ENCODE results near the gene PKD2L1.
"Not testable (repeated sequence)": the region's sequence is repeated elsewhere in the genome, so short reads cannot be mapped to it uniquely, and the experiment has no call there.

The PKD2L1 gene

DNA sequence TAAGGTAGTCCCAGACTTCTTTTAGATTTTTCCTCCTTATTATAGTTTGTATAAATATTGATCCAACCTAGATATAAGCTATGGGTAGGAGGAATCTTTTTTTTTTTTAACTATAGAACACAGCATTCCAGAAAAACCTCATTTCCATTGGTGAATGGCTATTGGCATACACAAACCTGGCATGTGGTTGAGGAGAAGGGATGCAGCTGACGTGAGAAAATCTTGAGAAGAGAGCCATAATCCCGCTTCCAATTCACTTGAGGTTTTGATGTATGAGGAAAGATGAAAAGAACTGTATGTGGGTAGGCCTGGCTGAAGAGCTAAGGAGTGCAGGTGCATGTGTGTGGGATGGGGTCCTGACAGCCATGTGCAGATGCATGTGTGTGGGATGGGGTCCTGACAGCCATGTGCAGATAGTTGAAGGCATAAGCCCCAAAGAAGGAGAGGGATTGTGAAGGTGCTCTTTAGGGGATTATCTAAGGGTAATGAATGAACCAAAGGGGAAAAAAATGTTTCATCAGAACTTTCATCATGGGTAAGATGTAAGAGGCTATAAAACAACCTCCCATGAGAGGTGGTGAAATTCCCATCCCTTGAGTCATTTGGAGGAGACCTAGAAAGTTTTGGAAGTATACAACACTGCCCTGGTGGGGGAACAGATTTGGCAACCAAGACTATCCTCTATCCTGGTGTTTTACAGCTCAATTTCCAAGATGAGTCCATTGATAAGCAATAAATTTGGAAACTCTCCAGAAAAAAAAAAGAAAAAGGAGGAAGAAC, 3.8 kb upstream of the PKD2L1 start:
- DNase-seq, result no peak

DNA sequence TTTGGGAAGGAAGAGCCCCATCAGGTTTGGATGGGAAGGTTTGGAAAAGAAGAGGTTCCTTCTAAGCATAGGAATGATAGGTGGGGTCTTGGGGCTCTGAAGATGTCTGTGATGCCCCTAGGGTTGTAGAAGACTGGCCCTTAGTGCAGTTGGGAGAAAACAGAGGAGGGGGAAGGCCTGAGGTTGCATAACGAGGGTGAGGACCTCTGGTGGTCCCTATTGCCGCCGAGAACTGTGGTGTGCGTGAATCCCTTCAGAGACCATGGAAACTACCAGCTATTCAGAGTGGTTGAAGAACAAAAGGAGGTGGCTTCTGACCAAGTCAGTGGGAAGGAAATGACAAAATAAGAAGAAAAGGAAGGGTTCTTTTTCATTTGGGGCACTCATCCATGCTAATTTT, 3.1 kb upstream of the PKD2L1 start:
- no peak for DNase-seq

DNA sequence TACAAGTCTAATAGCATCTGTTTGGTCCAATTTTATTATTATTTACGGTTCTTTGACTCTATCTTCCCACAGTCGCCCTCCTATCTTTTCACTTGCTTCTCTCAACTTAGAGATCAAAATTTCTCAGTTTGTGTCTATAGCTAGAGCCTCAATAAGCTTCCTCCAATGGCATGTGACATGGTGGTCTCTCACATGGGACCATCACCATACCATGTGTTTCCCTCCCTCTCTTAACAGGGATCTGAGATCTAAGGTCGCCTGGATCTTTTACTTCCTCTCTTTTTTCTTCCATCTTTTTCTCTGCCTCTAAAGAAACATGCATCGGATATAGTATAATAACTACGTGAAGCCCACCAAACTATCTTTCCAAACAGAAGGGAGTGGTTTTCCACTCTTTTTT, 1.8 kb downstream of the PKD2L1 start:
- DNase-seq, result no peak

- DNase-seq, result no peak
These were observed 2.4 kb downstream of the PKD2L1 start for GRCh38 chr10:100327718-100328009.

GRCh38 chr10:100327007-100327717, 2.9 kb downstream of the PKD2L1 start:
- DNase-seq, result no peak

DNA sequence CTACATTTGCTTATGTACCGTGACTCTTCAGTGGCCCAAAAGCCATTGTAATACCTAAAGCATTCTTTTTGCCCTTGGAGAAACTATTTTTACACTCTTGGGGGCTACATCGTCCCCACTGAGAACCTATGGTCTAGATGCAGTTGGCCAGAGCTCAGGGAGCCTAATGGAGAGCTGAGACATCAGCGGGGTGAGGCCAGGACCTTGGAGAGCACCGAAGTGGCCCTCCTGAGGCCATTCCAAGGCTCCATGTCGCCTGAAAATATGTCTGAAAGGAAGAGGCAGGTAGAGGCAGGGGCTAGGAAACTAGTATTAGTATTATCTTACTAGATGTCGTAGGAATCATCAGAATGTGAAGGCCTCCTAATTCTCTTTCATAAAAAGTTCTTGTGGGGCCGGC, 4.9 kb downstream of the PKD2L1 start:
- no peak for DNase-seq

DNA sequence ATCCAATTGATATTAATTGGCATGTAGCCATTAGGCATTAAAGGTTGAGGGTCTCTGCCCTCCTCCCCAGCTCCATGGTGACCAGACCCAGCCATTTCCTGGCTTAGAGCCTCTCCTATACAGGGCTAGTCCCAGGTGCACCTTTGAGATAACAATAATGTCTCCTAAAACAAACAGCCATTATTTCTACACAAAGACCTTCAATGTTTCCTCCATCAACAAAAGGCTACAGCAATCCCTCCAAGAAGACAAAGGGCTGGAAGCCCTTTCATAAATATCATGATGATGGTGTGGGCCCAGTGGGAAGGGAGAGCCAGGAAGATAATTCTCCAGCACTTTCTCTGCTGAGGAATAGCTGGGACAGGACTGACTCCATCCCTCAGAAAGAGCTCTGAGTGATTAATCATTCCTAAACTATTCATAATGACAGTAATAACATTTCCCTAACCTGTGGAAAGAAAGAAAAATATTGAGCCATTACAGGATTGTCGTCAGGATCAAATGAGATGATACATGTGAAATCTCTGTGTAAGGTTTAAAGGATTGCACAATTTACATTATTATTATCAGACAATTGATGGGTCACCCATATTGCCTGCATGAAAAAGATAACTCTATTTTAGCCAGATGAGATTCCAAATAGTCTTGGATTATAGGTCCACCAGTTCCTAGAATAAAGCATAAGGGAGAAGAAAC, 10.2 kb downstream of the PKD2L1 start:
- no peak for DNase-seq

- no peak for DNase-seq
These were observed 11.8 kb downstream of the PKD2L1 start for GRCh38 chr10:100318207-100318606.

DNA sequence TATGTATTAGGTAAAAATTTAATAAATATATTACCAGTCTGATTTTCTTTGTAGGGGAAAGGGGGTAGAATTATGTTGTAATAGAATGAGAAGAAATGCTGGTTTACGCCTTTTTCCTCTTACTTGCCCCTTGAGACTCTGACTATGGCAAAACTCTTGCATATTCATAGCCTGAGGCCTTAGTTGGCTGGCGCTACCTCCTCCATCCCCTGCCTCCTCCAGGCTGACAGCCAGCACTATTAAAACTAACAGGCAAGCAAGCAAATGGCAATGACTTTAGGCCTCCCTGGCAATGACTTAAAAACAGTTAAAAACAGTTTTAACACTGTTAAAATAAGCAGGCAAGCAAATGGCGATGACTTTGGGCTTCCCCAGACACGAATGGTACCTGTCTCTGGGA, 14.4 kb downstream of the PKD2L1 start:
- DNase-seq, result no peak

- no peak for DNase-seq
These were observed 18.7 kb downstream of the PKD2L1 start for GRCh38 chr10:100311298-100311697.

DNA sequence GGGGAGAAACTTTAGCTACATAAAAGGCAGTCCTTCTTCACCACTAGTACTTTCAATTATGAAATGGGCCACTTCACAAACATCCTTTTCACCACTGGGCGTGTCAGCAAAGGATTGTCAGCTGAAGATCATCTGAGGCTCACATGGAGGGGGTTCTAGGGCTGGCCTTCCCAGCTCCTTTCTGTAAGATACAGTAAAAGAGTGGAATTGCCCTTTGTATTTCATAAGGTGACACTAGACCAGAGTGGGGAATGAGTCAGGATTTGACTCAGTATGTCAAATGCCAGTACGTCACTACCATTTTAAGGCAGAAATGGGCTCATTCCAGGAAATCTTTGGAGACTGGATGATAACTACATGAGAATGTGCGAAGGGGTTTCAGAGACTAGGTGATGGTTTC, 22.3 kb downstream of the PKD2L1 start:
- DNase-seq, result no peak

- no peak for DNase-seq
These were observed 23.2 kb downstream of the PKD2L1 start for GRCh38 chr10:100306861-100307260.

- DNase-seq, result no peak
These were observed 25.6 kb downstream of the PKD2L1 start for GRCh38 chr10:100304414-100304813.

- DNase-seq, result no peak
These were observed 26.2 kb downstream of the PKD2L1 start for GRCh38 chr10:100303724-100304319.

DNA sequence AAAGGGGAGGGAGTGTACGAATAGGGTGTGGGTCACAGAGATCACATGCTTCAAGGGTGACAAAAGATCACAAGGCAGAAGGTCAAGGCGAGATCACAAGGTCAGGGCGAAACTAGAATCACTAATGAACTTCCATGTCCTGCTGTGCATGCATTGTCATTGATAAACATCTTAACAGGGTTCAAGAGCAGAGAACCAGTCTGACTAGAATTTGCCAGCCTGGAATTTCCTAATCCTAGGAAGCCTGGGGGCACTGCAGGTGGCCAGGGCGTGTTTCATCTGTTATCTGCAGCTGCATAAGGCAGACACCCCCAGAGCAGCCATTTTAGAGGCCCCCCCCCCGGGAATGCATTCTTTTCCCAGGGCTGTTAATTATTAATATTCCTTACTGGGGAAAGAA, 28.9 kb downstream of the PKD2L1 start:
- not testable (repeated sequence) for DNase-seq

- DNase-seq, result no peak
These were observed 32.8 kb downstream of the PKD2L1 start for GRCh38 chr10:100297242-100297641.

DNA sequence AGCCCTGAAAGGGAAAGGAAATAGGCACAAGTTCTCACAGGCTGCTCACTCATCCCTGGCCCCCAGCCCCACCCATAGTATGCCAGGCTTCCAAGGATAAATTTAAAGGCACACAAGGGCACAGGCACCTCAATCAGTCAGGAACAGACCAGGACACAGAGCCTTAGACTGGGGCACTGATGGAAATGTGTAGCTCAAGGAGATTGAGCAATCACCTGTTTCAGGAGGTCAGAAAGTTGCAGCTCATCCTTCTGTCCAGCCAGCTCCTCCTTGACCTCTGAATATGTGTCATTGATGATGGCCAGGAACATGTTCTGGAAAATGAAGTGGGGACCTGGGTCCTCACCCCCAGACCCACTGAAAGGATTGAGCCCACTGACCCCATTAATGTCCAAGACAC, 37.0 kb downstream of the PKD2L1 start:
- DNase-seq, result no peak

DNA sequence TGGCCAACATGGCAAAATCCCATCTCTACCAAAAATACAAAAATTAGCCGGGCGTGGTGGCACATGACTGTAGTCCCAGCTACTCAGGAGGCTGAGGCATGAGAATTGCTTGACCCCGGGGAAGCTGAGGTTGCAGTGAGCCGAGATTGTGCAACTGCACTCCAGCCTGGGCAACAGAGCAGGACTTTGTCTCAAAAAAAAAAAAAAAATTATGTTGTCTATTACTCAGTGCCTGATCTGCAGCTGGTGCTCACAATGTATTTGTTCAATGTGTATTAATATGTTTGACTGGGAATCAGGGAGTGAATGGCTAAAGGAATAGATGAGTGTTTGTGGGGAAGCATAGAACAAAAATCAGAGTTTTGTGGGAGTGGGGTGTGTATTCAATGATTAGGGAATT, 37.7 kb downstream of the PKD2L1 start:
- not testable (repeated sequence) for DNase-seq

DNA sequence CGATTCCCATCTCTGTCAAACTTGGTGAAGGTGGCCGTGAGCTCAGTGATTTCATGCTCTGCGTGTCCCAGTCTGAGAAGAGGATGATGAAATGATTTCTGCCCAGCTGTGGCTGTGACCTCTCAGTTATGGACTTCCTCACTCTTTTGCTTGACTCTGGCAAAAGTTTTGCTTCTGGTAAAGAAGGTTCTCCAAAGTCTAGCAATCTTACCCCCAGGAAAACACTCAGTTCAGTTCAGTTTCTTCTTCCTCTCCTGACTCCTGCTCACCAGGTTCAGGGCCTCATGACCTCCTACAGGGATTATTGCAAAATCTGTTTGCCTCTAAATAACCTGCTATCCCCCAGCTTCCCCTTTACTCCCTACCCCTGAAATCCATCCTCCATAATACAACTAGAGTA, 38.7 kb downstream of the PKD2L1 start:
- DNase-seq, result no peak

- no peak for DNase-seq
These were observed 40.4 kb downstream of the PKD2L1 start for GRCh38 chr10:100289641-100290040.

DNA sequence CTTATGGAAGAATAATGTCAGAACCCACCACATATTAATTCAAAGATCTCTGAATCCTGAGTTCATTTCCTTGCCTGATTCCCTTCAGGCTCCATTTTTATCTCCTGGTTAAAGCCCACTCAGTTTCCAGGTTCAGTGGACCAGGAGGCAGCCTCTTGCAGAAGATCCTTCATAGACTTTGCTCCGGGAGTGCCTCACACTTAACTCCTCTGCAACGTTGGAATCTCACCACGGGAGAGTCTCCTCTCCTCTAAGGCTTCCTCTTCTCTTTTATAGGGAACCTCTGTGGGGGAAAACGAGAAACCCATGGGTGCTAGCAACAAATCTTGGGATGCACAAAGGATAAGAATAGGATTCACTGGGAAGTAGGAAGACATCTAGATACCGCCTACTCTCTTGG, 41.8 kb downstream of the PKD2L1 start:
- no peak for DNase-seq

DNA sequence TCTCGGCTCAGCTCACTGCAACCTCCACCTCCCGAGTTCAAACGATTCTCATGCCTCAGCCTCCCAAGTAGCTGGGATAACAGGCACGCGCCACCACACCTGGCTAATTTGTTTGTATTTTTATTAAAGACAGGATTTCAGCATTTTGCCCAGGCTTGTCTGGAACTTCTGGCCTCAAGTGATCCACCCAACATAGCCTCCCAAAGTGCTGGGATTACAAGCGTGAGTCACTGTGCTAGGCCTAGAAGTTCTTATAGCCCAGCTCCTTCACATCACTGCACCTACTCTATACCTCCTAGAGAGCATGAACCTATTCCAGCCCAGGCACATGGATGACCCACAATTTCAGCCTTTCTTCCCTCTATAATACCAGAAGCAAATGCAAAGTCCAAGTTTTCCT, 42.3 kb downstream of the PKD2L1 start:
- no peak for DNase-seq

All from cortex of kidney (tissue), 1 donor.